Fibroblast of pulmonary artery (primary cell): ENCODE data around the gene APOBEC3G.

Experiments
- DNase-seq: peaks from one replicate; pipeline ENCODE4 v3.0.0-alpha.2; 2010; ENCODE audit warnings: low read depth
- H3K4me3 ChIP-seq: replicated peaks from 2 replicates; pipeline ENCODE4 v1.5.1; 2011; ENCODE audit warnings: low read depth, mild to moderate bottlenecking, control low read depth, low read length, moderate library complexity
- TF ChIP-seq, protein P1 (sequence below): IDR thresholded peaks from 2 replicates; pipeline ENCODE4 v1.5.1; 2011; ENCODE audit warnings: mild to moderate bottlenecking, control low read depth, low read length, inconsistent platforms; ENCODE audit errors: missing control alignments

The APOBEC3G gene

DNA sequence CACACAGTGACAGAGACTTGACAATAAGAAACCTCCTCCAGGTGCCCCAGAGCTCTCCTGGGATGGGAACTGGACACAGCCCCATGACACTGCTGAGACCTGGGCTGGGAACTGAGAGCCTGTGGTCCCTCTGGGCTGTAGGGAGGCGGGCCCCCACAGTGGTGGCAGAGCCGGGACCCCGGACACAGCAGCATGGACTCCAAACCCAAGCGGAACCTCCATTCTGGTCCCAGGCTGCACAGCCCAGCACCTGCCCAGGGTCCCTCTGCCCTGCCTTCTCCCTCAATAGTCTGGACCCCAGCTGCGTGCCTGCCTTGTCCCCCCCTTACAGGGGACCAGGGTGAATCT is 11.6 kb downstream of the APOBEC3G start:
- TF ChIP-seq, protein P1, sequence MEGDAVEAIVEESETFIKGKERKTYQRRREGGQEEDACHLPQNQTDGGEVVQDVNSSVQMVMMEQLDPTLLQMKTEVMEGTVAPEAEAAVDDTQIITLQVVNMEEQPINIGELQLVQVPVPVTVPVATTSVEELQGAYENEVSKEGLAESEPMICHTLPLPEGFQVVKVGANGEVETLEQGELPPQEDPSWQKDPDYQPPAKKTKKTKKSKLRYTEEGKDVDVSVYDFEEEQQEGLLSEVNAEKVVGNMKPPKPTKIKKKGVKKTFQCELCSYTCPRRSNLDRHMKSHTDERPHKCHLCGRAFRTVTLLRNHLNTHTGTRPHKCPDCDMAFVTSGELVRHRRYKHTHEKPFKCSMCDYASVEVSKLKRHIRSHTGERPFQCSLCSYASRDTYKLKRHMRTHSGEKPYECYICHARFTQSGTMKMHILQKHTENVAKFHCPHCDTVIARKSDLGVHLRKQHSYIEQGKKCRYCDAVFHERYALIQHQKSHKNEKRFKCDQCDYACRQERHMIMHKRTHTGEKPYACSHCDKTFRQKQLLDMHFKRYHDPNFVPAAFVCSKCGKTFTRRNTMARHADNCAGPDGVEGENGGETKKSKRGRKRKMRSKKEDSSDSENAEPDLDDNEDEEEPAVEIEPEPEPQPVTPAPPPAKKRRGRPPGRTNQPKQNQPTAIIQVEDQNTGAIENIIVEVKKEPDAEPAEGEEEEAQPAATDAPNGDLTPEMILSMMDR = no peak
- no peak for DNase-seq
- no peak overlapping the region for H3K4me3 ChIP-seq

DNA sequence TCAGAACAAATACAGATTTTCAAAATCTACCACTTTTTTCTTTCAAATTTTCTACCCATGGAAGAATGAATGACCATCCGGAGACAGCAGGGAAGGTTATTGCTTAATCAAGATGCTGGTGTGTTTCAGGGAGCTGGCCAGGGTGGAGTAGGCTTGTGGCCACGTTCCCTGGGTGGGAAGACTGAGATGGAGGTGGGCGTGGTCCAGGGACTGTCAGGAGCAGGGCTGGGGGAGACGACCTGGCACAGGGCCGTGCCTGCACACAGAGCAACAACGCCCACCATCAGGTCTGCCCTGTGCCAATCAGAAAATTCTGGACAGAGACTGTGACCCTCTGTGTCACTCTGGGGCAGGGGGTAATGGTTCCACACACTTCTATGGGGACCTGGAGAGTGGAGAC is 12.9 kb downstream of the APOBEC3G start:
- TF ChIP-seq, protein P1 = no peak
- no peak overlapping the region for H3K4me3 ChIP-seq

DNA sequence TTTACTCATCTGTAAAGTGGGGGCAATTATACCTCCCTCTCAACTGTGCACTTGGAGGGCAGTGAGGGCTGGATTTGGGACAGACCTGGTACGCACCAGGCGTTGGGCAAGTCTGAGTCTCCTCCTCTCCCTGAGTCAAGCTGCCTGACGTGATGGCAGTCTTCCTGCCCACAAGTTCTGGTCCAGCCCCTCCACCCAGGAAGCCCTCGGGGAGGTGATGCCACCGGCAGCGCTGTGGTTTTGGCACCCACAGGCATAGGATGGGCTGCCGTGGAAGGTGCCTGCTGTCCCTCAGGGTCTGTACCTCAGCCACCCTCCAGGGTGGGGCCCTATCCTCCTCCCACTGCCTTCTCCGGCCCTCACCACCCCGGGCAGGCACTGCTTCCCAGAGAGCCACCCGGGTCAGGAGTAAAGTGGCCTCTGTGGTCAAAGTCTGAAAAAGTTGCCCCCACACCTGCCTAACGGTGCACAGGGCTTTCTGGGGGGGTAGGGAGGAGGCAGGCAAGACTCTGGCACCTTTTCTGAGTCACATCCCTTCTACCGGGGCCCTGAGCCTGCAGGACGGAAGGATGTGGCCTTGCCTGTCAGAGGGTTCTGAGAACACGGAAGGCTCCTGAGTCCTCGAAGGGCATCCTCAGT is 13.5 kb downstream of the APOBEC3G start:
- H3K4me3 ChIP-seq = no peak overlapping the region
- no peak for DNase-seq
- TF ChIP-seq, protein P1 = no peak

More for the DNA sequence above, 12.9 kb downstream of the APOBEC3G start:
- no peak for DNase-seq

DNA sequence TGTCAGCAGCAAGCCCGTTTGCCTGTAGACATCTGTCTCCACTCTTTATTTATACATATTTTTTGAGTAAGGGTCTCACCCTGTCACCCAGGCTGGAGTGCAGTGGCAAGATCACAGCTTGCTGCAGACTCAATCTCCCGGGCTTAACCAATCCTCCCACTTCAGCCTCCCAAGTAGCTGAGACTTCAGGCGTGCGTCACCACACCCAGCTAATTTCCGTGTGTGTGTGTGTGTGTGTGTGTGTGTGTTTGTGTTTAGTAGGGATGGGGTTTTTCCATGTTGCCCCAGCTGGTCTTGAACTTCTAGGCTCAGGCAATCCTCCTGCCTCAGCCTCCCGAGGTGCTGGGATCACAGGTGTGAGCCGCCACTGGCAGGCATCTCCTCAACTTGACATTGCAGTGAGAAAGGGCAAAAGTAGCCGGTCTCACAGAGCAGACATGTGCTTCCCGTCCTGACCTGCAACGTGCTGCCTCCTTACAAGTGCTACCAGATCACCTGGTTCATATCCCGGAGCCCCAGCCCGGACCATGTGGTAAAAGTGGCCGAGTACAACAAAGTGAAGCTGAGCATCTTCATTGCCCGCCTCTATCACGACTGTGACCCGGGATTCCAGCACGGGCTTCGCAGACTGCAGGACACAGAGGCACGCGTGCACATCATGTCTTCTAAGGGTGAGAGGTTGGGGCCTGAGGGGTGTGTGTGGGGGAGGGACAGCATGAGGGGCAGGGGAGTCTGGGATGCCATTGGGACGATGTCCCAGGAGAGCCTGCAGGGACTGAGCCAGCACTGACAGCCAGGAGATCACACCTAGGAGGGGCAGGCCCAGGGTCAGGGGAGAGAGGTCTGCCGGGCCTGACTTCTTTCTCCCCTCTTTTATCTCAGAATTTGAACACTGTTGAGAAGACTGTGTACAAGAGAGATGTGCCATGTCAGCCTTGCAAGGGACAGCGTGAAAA is 14.3 kb downstream of the APOBEC3G start:
- no peak for DNase-seq
- TF ChIP-seq, protein P1 = no peak
- H3K4me3 ChIP-seq = no peak overlapping the region

DNA sequence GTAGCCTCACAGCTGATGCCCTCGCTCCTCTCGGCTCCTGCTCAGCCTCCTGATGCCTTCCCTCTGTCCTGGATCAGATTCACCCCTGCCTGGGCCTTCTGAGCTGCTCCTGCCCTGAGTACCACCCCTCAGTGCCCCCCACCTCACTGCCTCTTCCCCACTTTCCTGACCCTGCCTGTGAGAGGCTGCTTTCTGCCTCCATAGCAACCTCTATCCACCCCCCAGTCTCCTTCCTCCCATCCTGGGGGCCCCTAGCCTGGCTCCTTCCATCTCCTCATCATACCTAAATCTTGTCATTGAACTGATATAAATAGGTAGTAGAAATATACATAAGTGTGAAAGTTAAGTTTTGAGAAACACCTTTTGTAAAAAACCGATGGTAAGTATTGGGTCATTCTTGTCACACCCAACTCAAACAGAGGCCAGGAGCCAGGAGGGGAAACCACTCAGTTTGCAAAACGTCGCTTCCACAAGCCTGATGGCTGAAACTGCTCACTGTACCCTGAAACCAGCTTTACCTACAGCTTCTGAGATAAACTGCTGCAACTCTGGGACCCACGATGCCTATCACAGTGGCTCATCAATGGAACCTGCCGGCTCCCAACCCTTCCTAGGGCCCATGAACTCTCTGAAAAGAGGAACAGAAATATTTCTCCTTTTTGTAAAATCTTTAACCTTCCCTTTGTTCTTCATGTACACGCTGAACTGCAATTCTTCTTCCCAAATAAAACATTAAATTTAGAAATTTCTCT is 15.2 kb downstream of the APOBEC3G start:
- H3K4me3 ChIP-seq = no peak overlapping the region
- DNase-seq = no peak
- TF ChIP-seq, protein P1 = no peak

DNA sequence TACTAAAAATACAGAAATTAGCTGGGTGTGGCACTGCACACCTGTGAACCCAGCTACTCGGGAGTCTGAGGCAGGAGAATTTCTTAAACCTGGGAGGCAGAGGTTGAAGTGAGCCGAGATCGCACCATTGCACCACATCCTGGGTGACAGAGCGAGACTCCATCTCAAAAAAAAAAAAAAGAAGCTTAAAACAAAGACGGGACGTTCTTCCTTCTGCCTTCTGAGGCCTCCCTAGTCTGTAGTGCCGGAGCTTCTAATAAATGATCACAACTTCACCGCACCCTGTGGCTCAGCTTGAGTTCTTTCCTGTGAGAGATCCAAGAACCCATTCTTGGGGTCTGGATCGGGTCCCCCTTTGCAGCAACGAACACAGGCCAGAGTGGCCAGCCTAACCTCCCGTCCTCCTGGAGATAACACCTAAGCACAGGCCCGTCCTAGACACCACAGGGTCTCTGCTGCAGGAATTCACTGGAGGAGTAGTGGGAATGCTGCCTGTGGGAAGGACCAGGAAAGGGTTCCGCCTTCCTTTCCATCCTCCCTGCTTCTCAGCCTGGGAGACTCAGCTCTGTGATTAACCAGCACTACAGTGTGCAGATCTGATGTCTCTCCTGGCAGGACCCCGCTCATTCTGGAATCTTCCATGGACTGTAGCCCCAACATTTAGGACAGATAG is 17.8 kb downstream of the APOBEC3G start:
- no peak overlapping the region for H3K4me3 ChIP-seq
- no peak for DNase-seq
- TF ChIP-seq, protein P1 = no peak
